ENCODE results near the gene VCX3B.
"Not testable (repeated sequence)": the region's sequence is repeated elsewhere in the genome, so short reads cannot be mapped to it uniquely, and the experiment has no call there.

Gene VCX3B

DNA sequence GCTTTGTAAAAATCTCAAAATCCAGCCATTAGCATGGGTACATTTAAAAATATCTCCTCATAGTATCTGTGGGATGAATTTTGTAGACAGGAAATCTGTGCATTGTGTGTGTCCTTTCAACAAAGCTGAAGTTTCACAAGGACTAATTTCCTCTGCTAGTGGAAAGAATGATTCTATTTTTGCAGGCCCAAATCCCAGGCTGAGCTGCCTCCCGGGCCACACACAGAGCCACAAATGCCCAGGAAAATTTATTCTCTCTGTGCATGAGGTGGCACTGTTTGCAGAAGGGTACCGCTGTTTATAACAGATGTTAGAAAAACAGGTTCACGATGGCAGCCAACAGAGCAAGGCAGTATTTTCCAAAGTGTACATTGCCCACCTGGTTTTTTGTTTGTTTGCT is 11.0 kb upstream of the VCX3B start:
- TF ChIP-seq, protein P1, sequence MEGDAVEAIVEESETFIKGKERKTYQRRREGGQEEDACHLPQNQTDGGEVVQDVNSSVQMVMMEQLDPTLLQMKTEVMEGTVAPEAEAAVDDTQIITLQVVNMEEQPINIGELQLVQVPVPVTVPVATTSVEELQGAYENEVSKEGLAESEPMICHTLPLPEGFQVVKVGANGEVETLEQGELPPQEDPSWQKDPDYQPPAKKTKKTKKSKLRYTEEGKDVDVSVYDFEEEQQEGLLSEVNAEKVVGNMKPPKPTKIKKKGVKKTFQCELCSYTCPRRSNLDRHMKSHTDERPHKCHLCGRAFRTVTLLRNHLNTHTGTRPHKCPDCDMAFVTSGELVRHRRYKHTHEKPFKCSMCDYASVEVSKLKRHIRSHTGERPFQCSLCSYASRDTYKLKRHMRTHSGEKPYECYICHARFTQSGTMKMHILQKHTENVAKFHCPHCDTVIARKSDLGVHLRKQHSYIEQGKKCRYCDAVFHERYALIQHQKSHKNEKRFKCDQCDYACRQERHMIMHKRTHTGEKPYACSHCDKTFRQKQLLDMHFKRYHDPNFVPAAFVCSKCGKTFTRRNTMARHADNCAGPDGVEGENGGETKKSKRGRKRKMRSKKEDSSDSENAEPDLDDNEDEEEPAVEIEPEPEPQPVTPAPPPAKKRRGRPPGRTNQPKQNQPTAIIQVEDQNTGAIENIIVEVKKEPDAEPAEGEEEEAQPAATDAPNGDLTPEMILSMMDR (conservative IDR thresholded peaks at IDR 0.05), result no peak
- no peak overlapping the region for H3K27ac ChIP-seq

DNA sequence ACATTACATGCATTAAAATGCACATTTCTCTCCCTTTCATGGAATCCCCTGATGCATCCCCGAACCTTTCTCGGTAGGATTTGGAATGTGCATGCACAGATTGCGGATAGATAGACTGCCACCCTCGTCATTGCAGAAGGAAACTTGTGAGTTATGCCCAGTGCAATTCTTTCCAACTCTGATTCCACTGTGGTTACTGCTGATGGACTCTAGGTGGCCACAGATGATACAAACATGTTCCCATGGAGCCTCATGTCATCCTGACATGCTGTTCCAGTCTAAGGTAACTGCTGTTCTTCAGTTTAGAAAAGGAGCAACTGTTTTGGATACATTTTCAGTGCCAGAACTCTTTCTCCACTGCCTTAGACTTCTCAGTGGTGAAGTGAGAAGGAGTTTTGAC is 9.1 kb upstream of the VCX3B start:
- TF ChIP-seq, protein P1 (conservative IDR thresholded peaks at IDR 0.05), result peak; percentile 48
- no peak overlapping the region for H3K27ac ChIP-seq

- H3K27ac ChIP-seq, result no peak overlapping the region
- TF ChIP-seq, protein P1 (conservative IDR thresholded peaks at IDR 0.05), result no peak
Observed at GRCh38 chrX:8462488-8462887, 2.1 kb upstream of the VCX3B start.

DNA sequence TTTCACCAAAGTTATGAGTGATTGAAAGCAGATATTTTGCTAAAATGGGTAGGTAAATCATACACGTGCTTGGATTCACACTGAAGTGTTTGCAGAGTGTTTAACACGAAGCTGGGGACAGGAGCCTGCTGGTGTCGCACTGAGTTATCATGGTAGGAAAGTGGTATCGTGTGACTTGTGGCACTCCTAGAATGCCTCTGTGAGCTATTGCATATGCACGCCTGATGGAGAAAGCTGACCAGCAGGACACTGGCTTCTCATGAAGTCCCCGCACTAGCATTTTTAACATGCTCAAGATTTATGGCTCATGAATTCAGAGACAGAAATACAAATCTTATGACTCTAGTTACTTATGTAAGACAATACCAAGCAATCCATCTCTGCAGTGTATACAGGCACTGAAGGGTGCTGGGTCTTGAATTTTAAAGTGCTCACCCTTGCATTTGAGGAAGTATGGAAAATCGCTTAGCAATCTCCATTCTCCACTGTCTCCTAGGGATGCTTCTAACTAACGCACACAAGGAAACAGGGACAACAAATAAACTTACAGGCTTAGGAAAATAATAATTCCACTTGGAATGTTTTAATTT is 19.8 kb downstream of the VCX3B start:
- no peak overlapping the region for H3K27ac ChIP-seq
- TF ChIP-seq, protein P1 (conservative IDR thresholded peaks at IDR 0.05), result no peak

DNA sequence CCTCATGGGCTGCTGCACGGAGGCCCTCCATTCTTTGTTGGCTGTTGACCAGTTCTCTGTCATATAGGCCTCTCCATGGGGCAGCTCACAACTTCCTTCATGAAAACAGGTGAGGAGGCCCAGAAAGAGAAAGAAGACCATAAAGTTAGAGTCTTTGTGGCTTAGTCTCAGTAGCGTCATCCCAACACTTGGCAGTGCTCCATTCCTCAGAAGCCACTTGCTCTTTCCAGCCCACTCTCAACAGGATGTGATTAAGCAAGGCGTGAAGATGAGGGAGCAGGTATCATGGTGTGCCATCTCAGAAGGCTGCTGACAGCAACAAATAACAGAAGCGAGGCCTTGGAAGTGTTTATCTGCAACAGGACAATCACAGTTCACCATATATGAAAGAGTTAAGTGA is 30.4 kb downstream of the VCX3B start:
- not testable (repeated sequence) for H3K27ac ChIP-seq

- TF ChIP-seq, protein P1 (conservative IDR thresholded peaks at IDR 0.05), result no peak
- no peak overlapping the region for H3K27ac ChIP-seq
Observed at GRCh38 chrX:8500203-8500602, 35.6 kb downstream of the VCX3B start.

DNA sequence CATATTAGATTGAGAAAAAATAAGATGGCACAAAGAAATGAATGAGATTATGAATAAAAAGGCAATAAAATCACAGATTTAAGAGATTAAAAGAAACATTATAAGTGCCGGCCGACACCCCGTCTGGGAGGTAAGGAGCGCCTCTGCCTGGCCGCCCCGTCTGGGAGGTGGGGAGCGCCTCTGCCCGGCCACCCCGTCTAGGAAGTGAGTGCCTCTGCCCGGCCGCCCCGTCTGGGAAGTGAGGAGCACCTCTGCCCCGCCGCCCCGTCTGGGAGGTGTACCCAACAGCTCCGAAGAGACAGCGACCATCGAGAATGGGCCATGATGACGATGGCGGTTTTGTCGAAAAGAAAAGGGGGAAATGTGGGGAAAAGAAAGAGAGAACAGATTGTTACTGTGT is 37.5 kb downstream of the VCX3B start:
- H3K27ac ChIP-seq, result not testable (repeated sequence)

- H3K27ac ChIP-seq, result no peak overlapping the region
- TF ChIP-seq, protein P1 (conservative IDR thresholded peaks at IDR 0.05), result no peak
Observed at GRCh38 chrX:8504451-8504850, 39.8 kb downstream of the VCX3B start.
